Measurements from ENCODE around the gene CFAP44.

Gene CFAP44

DNA sequence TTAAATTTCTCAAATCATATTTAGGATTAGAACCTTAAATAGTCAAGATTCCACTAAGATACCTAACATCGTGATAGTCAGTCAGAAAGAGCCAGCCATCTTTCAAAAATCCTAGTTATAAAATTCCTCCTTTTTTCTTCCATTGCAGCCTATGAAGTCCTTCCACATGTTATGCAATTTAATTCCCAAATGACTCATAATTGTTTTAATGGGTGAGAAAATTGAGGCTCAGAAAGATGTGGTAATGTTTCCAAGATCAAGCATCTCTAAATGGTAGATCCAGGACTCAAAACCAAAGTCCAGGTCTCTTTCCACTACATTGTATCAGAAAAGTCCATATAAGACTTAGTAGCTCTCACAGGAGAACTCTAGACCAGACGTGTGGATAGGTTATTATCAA lies 9.5 kb downstream of the CFAP44 start:
- TF ChIP-seq, protein P1, sequence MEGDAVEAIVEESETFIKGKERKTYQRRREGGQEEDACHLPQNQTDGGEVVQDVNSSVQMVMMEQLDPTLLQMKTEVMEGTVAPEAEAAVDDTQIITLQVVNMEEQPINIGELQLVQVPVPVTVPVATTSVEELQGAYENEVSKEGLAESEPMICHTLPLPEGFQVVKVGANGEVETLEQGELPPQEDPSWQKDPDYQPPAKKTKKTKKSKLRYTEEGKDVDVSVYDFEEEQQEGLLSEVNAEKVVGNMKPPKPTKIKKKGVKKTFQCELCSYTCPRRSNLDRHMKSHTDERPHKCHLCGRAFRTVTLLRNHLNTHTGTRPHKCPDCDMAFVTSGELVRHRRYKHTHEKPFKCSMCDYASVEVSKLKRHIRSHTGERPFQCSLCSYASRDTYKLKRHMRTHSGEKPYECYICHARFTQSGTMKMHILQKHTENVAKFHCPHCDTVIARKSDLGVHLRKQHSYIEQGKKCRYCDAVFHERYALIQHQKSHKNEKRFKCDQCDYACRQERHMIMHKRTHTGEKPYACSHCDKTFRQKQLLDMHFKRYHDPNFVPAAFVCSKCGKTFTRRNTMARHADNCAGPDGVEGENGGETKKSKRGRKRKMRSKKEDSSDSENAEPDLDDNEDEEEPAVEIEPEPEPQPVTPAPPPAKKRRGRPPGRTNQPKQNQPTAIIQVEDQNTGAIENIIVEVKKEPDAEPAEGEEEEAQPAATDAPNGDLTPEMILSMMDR (IDR thresholded peaks at IDR 0.05; ENCODE audit: extremely low read depth, insufficient read depth, missing control alignments), result no peak
- no peak for DNase-seq (ENCODE audit: low spot score)
- in situ Hi-C loops (cut with MboI; ENCODE audit: low pct_unique_long_range_greater_than_20kb, low sequenced_read_pairs, unreplicated experiment), result no loop called here

DNA sequence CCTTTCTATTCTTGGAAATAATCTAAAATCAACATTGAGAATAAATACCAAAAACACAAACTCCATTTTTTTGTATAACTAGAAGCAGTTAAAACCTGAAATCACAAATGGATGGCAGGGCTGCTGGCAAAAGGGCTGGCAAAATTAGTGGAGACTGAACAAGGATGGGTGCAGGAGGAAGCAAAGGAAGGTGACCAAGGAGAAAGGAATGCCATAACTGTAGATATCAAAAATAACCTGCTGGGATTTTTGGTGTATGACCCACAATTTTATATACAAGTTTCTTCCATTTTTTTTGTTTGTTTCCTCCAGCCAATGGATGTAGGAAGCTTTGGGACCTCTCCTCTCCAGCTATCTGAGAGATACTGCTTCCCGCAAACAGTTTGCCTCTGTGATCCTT lies 12.7 kb downstream of the CFAP44 start:
- no peak for DNase-seq (ENCODE audit: low spot score)
- in situ Hi-C loops (cut with MboI; ENCODE audit: low pct_unique_long_range_greater_than_20kb, low sequenced_read_pairs, unreplicated experiment), result no loop called here
- TF ChIP-seq, protein P1 (IDR thresholded peaks at IDR 0.05; ENCODE audit: extremely low read depth, insufficient read depth, missing control alignments), result no peak

DNA sequence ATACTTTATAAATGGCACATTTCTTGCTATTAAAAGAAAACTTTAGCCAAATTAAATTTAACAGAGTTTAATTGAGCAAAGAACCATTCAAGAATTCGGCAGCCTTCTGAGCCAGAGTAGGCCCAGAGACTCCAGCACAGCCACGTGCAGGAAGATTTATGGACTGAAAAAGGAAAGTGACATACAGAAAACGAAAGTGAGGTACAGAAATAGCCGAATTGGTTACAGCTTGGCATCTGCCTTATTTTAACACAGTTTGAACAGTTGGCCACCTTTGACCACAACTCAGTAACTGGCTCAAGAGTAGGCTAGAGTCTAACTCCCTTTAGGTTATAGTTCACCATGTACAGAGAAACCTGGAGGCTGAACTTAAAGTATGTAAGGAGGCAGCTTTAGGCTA lies 17.6 kb downstream of the CFAP44 start:
- TF ChIP-seq, protein P1 (IDR thresholded peaks at IDR 0.05; ENCODE audit: extremely low read depth, insufficient read depth, missing control alignments), result no peak
- DNase-seq (ENCODE audit: low spot score), result no peak
- in situ Hi-C loops (cut with MboI; ENCODE audit: low pct_unique_long_range_greater_than_20kb, low sequenced_read_pairs, unreplicated experiment), result no loop called here

DNA sequence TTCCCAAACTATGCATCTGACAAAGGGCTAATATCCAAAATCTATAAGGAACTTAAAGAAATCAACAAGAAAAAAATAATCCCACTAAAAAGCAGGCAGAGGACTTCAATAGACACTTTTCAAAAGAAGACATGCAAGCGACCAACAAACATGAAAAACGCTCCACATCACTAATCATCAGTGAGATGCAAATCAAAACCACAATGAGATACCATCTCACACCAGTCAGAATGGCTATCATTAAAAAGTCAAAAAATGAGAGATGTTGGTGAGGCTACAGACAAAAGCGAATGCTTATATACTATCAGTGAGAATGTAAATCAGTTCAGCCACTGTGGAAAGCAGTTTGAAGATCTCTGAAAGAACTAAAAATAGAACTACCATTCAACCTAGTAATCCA lies 20.2 kb downstream of the CFAP44 start:
- in situ Hi-C loops (cut with MboI; ENCODE audit: low pct_unique_long_range_greater_than_20kb, low sequenced_read_pairs, unreplicated experiment), result no loop called here
- no peak for DNase-seq (ENCODE audit: low spot score)
- TF ChIP-seq, protein P1 (IDR thresholded peaks at IDR 0.05; ENCODE audit: extremely low read depth, insufficient read depth, missing control alignments), result no peak

DNA sequence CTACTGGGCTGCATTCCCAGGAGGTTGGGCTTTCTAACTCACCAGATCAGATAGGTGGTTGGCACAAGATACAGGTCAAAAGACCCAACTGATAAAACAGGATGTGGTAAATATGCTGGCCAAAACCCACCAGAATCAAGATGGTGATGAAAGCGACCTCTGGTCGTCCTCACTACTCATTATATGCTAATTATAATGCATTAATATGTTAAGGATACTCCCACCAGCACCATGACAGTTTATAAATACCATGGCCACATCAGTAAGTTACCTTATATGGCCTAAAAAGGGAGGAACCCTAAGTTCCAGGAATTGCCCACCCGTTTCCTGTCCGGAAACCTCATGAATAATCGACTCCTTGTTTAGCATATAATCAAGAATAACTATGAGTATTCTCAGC lies 31.6 kb downstream of the CFAP44 start:
- in situ Hi-C loops (cut with MboI; ENCODE audit: low pct_unique_long_range_greater_than_20kb, low sequenced_read_pairs, unreplicated experiment), result no loop called here
- TF ChIP-seq, protein P1 (IDR thresholded peaks at IDR 0.05; ENCODE audit: extremely low read depth, insufficient read depth, missing control alignments), result no peak
- DNase-seq (ENCODE audit: low spot score), result no peak

DNA sequence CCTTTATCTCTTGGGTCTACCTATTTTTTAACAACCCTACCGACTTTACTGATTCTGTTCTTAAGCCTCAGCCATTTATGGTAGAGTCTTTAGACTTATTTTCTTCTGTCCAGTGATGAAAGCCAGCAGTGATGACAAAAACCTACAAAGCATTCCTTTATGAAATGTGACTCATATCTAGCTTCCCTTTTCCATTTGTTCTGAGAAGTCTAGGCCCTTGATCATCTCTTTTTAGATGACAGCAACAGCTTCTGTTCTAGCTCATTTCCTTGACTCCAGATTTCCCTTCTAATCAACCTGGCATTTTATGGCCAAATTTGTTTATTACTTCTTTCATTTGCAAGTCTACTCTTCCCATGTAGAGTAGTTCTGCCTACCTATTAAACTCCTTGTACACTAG lies 36.1 kb downstream of the CFAP44 start:
- no peak for DNase-seq (ENCODE audit: low spot score)
- TF ChIP-seq, protein P1 (IDR thresholded peaks at IDR 0.05; ENCODE audit: extremely low read depth, insufficient read depth, missing control alignments), result no peak
- in situ Hi-C loops (cut with MboI; ENCODE audit: low pct_unique_long_range_greater_than_20kb, low sequenced_read_pairs, unreplicated experiment), result no loop called here

DNA sequence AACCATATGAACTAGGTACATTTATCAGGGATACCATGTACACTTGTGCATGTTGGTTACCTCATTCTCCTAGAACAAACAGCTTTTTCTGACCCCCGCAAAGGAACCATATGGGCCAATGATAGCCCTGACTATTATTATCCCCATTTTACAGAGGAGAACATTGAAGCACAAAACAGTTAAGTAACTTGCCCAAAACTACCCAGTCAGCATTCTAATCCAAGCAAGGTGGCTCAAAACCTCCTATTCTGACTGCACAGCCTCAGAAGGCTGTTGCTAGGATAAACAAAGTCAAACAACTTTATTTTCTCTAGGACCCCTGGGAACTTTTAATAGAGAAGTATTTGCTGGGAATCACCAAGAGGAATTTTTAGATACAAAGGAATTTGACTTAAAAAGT lies 36.7 kb downstream of the CFAP44 start:
- DNase-seq (ENCODE audit: low spot score), result no peak
- TF ChIP-seq, protein P1 (IDR thresholded peaks at IDR 0.05; ENCODE audit: extremely low read depth, insufficient read depth, missing control alignments), result no peak
- in situ Hi-C loops (cut with MboI; ENCODE audit: low pct_unique_long_range_greater_than_20kb, low sequenced_read_pairs, unreplicated experiment), result no loop called here
